Keratinocyte (primary cell): ENCODE data around the gene CFAP206. TPM values are rescaled to one million over a fixed set of nuclear protein-coding genes. Genes with fewer than 3 reads are reported as not detected.
A peak's percentile ranks its signal among the peaks of the same experiment; 100 is the strongest.

Experiments
- DNase-seq: peaks from one replicate; pipeline ENCODE4 v3.0.0-alpha.2; 2011; ENCODE audit warnings: low read depth, missing footprints, low spot score
- FAIRE-seq: peaks from 2 replicates; lab custom pipeline; 2011; peaks lifted over from hg19 to GRCh38; lab: Jason Lieb, UNC
- H2AFZ ChIP-seq: 2 replicates; pipeline ENCODE4 v1.6.0; 2012; ENCODE audit warnings: low read length, control low read depth, inconsistent platforms; ENCODE audit not compliant: control insufficient read depth
- H3K27ac ChIP-seq: 2 replicates; pipeline ENCODE4 v1.5.1; 2011; ENCODE audit warnings: low read length; ENCODE audit not compliant: control insufficient read depth, insufficient read depth
- H3K27me3 ChIP-seq: 3 replicates; pipeline ENCODE4 v1.6.0; 2011; ENCODE audit warnings: low read length; ENCODE audit not compliant: control insufficient read depth, insufficient read depth; ENCODE audit errors: extremely low read depth
- H3K36me3 ChIP-seq, 2 experiments: 2 replicates in 1 of 2; 3 replicates in 1 of 2; pipeline ENCODE4 v1.5.1; 2011; ENCODE audit warnings: low read length in 2 of 2, mild to moderate bottlenecking in 1 of 2; ENCODE audit not compliant: control insufficient read depth in 2 of 2, insufficient read depth in 2 of 2; ENCODE audit errors: extremely low read depth in 1 of 2
- H3K4me1 ChIP-seq: 3 replicates; pipeline ENCODE4 v1.5.1; 2011; ENCODE audit warnings: low read length; ENCODE audit not compliant: control insufficient read depth, insufficient read depth; ENCODE audit errors: extremely low read depth
- H3K4me2 ChIP-seq: 3 replicates; pipeline ENCODE4 v1.6.0; 2011; ENCODE audit warnings: low read depth, low read length; ENCODE audit not compliant: control insufficient read depth, insufficient read depth; ENCODE audit errors: extremely low read depth
- H3K4me3 ChIP-seq, 3 experiments: fragments of 200-600 bp in 1 of 3; sonication (generic) in 1 of 3; 2 replicates in 2 of 3; 3 replicates in 1 of 3; pipeline ENCODE4 v1.5.1; 2011 to 2016; ENCODE audit warnings: low read length in 3 of 3, mild to moderate bottlenecking in 3 of 3, control low read depth in 2 of 3, inconsistent platforms in 1 of 3, low read depth in 1 of 3, mixed read lengths in 1 of 3, mixed run types in 1 of 3, moderate library complexity in 1 of 3; ENCODE audit not compliant: control insufficient read depth in 2 of 3, insufficient read depth in 2 of 3; ENCODE audit errors: extremely low read depth in 1 of 3
- H3K79me2 ChIP-seq: 2 replicates; pipeline ENCODE4 v1.6.0; 2012; ENCODE audit warnings: low read length; ENCODE audit not compliant: control insufficient read depth, insufficient read depth
- H3K9ac ChIP-seq: 3 replicates; pipeline ENCODE4 v1.6.0; 2011; ENCODE audit warnings: low read length; ENCODE audit not compliant: control insufficient read depth, insufficient read depth; ENCODE audit errors: extremely low read depth
- H3K9me1 ChIP-seq: 3 replicates; pipeline ENCODE4 v1.6.0; 2011; ENCODE audit warnings: low read length; ENCODE audit not compliant: control insufficient read depth, insufficient read depth; ENCODE audit errors: extremely low read depth
- H3K9me3 ChIP-seq: 2 replicates; pipeline ENCODE4 v1.5.1; 2012; ENCODE audit warnings: low read depth, low read length; ENCODE audit not compliant: control insufficient read depth
- H4K20me1 ChIP-seq: 3 replicates; pipeline ENCODE4 v1.6.0; 2011; ENCODE audit warnings: low read length; ENCODE audit not compliant: control insufficient read depth, insufficient read depth; ENCODE audit errors: extremely low read depth
- CTCF ChIP-seq, 3 experiments: IDR thresholded peaks in 1 of 3; conservative IDR thresholded peaks in 1 of 3; optimal IDR thresholded peaks in 1 of 3; 2 replicates in 2 of 3; 3 replicates in 1 of 3; pipeline versions ENCODE3 to v1.5.1; 2011; ENCODE audit warnings: low read length in 3 of 3, mild to moderate bottlenecking in 3 of 3, moderate library complexity in 2 of 3, control low read depth in 1 of 3, inconsistent platforms in 1 of 3; ENCODE audit not compliant: insufficient read depth in 2 of 3; ENCODE audit errors: extremely low read depth in 1 of 3
- EZH2 ChIP-seq: IDR thresholded peaks from one replicate; pipeline ENCODE4 v1.6.1; 2012; ENCODE audit warnings: inconsistent platforms, mild to moderate bottlenecking, low read length, moderate library complexity
- dilution Hi-C: fragments of 300-500 bp; cut with MboI; formaldehyde crosslinking; loops from one replicate; pipeline ENCODE4 v1.7.0; 2020; ENCODE audit warnings: low sequenced_read_pairs; ENCODE audit not compliant: extremely low pct_ligation_motif_present
- polyA plus RNA-seq, 5 experiments: library from polyadenylated mRNA; depleted of rRNA in 3 of 5; stranded (reverse) in 3 of 5; stranded (forward) in 1 of 5; unstranded in 1 of 5; fragments of >200 nt; gene quantifications; 1 replicate in 1 of 5; 2 replicates in 3 of 5; 3 replicates in 1 of 5; pipeline versions ENCODE4 v1.2.1 to v1.2.3, GENCODE V29; 2011 to 2012; ENCODE audit warnings: missing spikeins in 2 of 5, low read depth in 1 of 5, low replicate concordance in 1 of 5

The CFAP206 gene
- polyA plus RNA-seq, 1 donor (not counting 4 experiments of a cell fraction or from before 2014, with no cell fraction given): 0.18 TPM

DNA sequence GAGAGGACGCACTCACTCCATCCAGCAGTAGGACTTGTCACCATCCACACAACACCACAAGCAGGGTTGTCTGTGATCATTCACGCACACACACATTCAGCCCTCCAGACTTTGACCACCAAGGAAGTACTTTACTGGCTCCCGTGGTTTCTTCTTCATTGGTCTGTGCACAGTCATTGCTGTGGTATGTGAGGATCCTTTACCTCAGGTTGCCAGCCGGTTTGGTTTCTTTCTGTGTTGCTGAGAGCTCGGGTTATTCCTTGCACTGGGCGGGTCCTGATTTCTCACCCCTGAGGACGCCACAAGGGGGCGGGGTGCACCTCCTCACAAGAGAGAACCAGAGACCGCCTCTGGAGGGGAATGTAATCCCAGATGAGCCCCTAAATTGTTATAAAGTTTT, 76.2 kb downstream of the CFAP206 start:
- Histone ChIP-seq H4K20me1 (no peaks in the 10 kb centered on the region), H3K27ac (peak overlapping the region; percentile 21), H3K4me2 (no peak overlapping the region), H2AFZ (no peak overlapping the region), H3K36me3 (peaks cover 4% of the 10 kb centered on the region in 2 experiments), H3K4me3 (no peak overlapping the region), H3K79me2 (no peaks in the 10 kb centered on the region), H3K9me3 (peaks cover 8% of the 10 kb centered on the region), H3K27me3 (no peaks in the 10 kb centered on the region), H3K4me1 (no peaks in the 10 kb centered on the region), H3K9me1 (no peaks in the 10 kb centered on the region), H3K9ac (no peak overlapping the region)
- DNase-seq (no peak), FAIRE-seq (no peak)
- TF ChIP-seq EZH2 (no peak), CTCF (optimal IDR thresholded peaks at IDR 0.05 in 1 of 3, IDR thresholded peaks at IDR 0.05 in 1 of 3, conservative IDR thresholded peaks at IDR 0.05 in 1 of 3; ENCODE audit: extremely low read depth in 1 of 3, insufficient read depth in 2 of 3, low read length in 3 of 3) (no peak)
- dilution Hi-C loops: no loop called here

DNA sequence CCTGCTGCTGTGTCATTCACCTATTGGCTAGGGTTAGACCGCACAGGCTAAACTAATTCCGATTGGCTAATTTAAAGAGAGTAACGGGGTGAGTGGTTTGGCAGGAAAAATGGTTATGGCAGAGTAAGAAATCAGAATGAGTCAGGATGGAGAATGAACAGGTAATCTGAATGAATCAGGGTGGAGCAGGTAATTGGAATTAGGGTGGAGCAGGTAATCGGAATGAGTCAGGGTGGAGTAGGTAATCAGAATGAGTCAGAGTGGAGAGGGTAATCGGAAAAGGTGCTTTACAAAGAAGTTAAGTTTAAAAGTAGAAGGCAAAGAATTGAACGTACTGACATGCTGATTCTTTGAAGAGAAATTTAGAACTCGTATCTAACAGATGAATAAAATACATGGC, 76.7 kb downstream of the CFAP206 start:
- no peak overlapping the region for H3K4me2 ChIP-seq
- no peak overlapping the region for H2AFZ ChIP-seq
- peaks cover 8% of the 10 kb centered on the region for H3K9me3 ChIP-seq
- H3K79me2 ChIP-seq: no peaks in the 10 kb centered on the region
- FAIRE-seq: no peak
- no peaks in the 10 kb centered on the region for H3K9me1 ChIP-seq
- no peak for TF ChIP-seq EZH2
- TF ChIP-seq CTCF (optimal IDR thresholded peaks at IDR 0.05 in 1 of 3, IDR thresholded peaks at IDR 0.05 in 1 of 3, conservative IDR thresholded peaks at IDR 0.05 in 1 of 3; ENCODE audit: extremely low read depth in 1 of 3, insufficient read depth in 2 of 3, low read length in 3 of 3): no peak
- H3K27me3 ChIP-seq: no peaks in the 10 kb centered on the region
- no peak overlapping the region for H3K4me3 ChIP-seq
- no peaks in the 10 kb centered on the region for H3K4me1 ChIP-seq
- dilution Hi-C loops: no loop called here
- H3K27ac ChIP-seq: peak overlapping the region; percentile 21
- H3K9ac ChIP-seq: no peak overlapping the region
- H4K20me1 ChIP-seq: no peaks in the 10 kb centered on the region
- DNase-seq: peak; percentile 49
- H3K36me3 ChIP-seq: peaks cover 4% of the 10 kb centered on the region in 2 experiments
